Fibroblast of pulmonary artery (primary cell): Measurements from ENCODE around the gene CEMIP2.

Experiments used
- DNase-seq: peaks from one replicate; pipeline ENCODE4 v3.0.0-alpha.2; 2010; ENCODE audit warnings: low read depth
- H3K4me3 ChIP-seq: replicated peaks from 2 replicates; pipeline ENCODE4 v1.5.1; 2011; ENCODE audit warnings: low read depth, mild to moderate bottlenecking, control low read depth, low read length, moderate library complexity
- TF ChIP-seq, protein P1 (sequence below): IDR thresholded peaks from 2 replicates; pipeline ENCODE4 v1.5.1; 2011; ENCODE audit warnings: mild to moderate bottlenecking, control low read depth, low read length, inconsistent platforms; ENCODE audit errors: missing control alignments

CEMIP2 gene

DNA sequence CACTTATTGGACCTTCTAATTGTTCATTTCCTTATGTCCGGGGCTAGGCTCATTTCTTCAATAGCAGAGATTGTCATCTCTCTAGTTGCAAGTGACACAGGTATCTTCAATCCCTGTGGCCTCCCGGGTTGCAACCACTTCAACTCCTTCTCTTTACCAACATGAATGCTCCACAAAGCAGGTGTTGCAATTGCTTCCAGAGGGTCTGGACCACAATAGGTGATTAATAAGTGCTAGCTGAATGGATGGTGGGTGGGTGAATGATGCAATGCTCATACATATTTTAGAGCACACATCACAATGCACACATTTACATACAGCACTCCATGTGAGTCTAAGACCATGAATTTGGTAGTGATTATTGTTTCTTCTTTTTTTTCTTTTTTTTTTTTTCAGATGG lies 2.6 kb downstream of the CEMIP2 start:
- H3K4me3 ChIP-seq: no peak overlapping the region
- DNase-seq: peak; percentile 50
- TF ChIP-seq, protein P1, sequence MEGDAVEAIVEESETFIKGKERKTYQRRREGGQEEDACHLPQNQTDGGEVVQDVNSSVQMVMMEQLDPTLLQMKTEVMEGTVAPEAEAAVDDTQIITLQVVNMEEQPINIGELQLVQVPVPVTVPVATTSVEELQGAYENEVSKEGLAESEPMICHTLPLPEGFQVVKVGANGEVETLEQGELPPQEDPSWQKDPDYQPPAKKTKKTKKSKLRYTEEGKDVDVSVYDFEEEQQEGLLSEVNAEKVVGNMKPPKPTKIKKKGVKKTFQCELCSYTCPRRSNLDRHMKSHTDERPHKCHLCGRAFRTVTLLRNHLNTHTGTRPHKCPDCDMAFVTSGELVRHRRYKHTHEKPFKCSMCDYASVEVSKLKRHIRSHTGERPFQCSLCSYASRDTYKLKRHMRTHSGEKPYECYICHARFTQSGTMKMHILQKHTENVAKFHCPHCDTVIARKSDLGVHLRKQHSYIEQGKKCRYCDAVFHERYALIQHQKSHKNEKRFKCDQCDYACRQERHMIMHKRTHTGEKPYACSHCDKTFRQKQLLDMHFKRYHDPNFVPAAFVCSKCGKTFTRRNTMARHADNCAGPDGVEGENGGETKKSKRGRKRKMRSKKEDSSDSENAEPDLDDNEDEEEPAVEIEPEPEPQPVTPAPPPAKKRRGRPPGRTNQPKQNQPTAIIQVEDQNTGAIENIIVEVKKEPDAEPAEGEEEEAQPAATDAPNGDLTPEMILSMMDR: no peak

DNA sequence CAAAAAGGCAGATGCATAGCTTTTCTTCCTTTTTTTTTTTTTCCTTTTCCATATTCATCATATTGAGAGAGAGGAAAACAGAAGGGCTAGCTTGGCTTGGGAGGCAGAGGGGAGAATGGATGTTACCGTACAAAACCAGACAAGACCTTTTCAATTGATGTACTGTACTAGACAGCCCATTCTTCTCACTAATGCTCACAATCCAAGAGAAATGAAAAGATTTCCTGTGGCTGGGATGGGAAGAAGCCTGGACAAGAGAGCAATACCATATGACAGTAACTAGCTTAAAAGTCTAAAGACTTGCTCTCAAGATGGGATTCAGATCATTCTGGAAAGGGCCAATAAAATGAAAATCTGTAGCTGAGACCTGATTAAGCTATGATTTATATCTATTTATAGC lies 3.4 kb downstream of the CEMIP2 start:
- no peak for DNase-seq
- H3K4me3 ChIP-seq: no peak overlapping the region
- TF ChIP-seq, protein P1: no peak

DNA sequence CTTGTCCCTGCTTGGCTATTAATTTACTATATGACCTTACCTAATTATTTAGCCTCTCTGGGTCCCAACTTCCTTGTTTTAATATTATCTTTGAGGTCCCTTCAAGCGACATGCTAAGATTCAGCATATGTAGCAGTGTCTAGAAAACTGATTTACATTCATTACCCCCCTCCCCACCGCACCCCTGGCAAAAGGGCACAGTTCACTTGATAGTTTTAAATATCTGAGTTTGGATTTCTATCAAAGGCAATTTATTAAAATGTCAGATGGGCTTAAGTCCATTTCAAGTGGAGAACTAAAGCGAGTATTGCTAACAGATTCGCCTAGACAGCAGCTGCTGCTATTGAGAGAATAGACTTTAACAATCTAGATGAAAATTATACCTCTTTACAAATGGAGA lies 3.9 kb downstream of the CEMIP2 start:
- DNase-seq: no peak
- TF ChIP-seq, protein P1: no peak
- H3K4me3 ChIP-seq: no peak overlapping the region

DNA sequence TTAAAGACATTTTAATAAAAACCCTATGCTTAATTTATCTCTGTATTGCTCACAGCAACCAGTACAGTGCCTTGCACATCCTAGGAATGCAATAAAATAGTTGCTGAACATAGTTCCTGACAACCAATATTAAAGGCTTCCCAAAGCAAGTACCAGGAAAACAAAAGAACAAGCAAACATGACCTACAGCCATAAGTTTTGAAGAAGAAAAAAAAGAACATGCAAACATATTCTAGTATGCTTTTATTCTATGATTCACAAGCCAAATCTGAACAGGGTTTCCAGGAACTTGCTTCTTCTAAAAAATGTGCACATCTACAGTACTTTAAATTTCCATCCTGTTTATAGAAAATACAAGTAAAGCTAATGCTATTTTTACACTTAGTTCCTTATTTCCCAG lies 4.5 kb downstream of the CEMIP2 start:
- H3K4me3 ChIP-seq: no peak overlapping the region
- DNase-seq: peak; percentile 44
- TF ChIP-seq, protein P1: no peak

DNA sequence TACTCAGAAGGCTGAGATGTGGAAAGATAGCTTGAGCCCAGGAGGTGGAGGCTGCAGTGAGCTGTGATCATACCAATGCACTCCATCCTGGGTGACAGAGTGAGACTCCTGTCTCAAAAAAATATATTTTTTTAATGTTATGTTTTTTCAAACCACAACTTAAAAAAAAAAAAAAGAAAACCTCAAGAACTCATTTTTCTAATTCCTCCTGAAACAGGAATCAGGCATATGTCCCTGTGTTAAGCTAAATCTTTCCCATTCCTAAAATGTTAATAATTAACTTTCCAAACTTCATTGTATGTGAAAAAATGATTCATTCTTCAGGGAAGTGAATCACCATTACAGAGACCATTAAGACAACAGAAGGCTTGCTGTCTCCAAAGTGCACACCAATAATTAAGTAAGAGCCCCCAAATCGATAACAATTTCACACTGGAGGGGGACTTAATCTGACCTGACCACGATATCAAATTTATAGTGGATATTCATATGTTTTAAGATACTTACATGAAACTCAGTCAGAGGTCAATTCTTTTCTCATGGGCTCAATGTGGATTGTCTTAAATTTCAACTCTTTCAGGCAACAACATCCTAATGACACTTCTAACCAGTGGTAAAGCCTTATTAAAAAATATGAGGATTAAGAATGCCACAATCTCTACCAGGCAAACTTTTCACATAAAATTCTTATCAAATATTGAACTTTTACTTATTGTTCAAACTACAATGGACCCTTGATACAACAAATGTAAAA lies 5.2 kb downstream of the CEMIP2 start:
- TF ChIP-seq, protein P1: no peak
- DNase-seq: peak; percentile 52
- H3K4me3 ChIP-seq: no peak overlapping the region

DNA sequence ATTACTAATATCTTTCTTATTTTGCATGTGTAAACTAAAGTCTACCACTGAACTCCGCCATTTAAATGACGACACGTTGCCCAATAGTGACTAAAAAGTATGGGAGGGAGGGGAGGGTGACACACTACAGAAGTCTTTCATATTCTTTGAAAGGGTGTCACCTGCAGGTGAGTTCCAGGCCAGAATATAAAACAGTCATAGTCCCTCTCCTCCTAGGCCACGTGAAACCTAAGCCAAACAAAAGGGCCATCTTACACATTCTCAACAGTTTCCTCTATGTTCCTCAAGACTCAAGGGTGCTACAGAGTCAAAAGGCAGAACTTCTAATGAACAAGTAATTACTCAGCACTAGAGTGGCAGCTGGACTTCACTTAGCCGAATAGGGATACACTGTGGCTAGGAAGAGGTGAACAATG lies 6.4 kb downstream of the CEMIP2 start:
- TF ChIP-seq, protein P1: no peak
- DNase-seq: no peak
- no peak overlapping the region for H3K4me3 ChIP-seq

DNA sequence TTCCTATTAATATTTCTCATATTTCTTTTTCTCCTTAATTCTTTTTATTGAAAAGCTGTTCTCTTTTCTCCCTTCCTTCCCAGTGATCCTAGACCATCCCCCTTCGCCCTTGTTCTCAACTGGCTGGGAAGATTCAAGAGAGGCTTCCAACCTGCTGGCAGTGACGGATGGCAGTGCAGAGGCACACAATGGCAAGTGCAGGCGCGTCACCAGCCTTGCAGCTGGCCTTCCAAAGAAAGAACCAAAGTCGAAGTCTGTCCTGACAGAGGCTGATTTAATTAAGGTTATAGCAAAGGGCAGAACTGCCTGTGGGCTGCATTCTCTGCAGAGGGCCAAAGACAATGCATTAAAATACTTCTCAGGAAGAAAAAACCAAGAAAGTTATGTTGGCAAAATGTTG lies 7.4 kb downstream of the CEMIP2 start:
- TF ChIP-seq, protein P1: no peak
- H3K4me3 ChIP-seq: no peak overlapping the region
- DNase-seq: no peak
